ENCODE measurements around the gene OPHN1. TPM values are rescaled to one million over a fixed set of nuclear protein-coding genes. Genes with fewer than 3 reads are reported as not detected.

The OPHN1 gene
- polyA plus RNA-seq, 1 donor from 2014 or later = 7.6 TPM

DNA sequence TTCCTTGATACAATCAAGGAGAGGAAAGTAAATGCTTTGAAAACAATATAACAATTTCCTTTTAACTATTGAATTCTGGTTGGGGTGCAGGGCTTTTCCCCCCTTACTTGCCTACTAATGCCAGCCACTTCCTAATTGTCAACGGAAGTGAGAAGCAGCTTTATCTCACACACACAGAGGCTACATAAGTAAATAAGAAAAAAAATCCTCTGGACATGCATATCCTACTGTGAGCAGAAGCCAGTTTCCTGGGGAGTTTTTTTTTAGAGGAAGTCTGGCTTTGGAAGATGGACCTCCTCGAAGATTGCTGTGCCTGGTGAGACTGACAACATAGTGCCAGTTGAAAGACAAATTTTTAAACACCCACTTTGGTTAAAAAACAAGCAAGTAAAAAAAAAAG lies 180.6 kb downstream of the OPHN1 start:
- Histone ChIP-seq H2AFZ (ENCODE audit: low read depth, low read length) (no peak overlapping the region), H3K9ac (ENCODE audit: low read length) (no peak overlapping the region), H3K4me3 (ENCODE audit: low read length) (no peak overlapping the region), H3F3A (ENCODE audit: insufficient read depth, low read length, poor library complexity, severe bottlenecking) (no peaks in the 10 kb centered on the region), H3K9me2 (ENCODE audit: insufficient read depth, low read length) (no peaks in the 10 kb centered on the region), H3K27ac (ENCODE audit: low read length) (no peak overlapping the region), H3K36me3 (ENCODE audit: insufficient read depth, low read length) (no peaks in the 10 kb centered on the region), H3K9me3 (ENCODE audit: low read length) (no peaks in the 10 kb centered on the region), H3K79me2 (replicated peaks; ENCODE audit: insufficient read depth, low read length) (no peaks in the 10 kb centered on the region), H4K20me1 (ENCODE audit: insufficient read depth) (no peaks in the 10 kb centered on the region), H3K27me3 (ENCODE audit: insufficient read depth, low read depth, low read length) (no peaks in the 10 kb centered on the region), H3K4me2 (ENCODE audit: low read length) (no peak overlapping the region)
- no peak for TF ChIP-seq MXI1 (conservative IDR thresholded peaks at IDR 0.05; ENCODE audit: poor library complexity, severe bottlenecking)
- TF ChIP-seq EP300 (conservative IDR thresholded peaks at IDR 0.05; ENCODE audit: poor library complexity, severe bottlenecking) = no peak
- no peak for TF ChIP-seq TAF1 (IDR thresholded peaks at IDR 0.05; ENCODE audit: low read depth)
- TF ChIP-seq, protein P1, sequence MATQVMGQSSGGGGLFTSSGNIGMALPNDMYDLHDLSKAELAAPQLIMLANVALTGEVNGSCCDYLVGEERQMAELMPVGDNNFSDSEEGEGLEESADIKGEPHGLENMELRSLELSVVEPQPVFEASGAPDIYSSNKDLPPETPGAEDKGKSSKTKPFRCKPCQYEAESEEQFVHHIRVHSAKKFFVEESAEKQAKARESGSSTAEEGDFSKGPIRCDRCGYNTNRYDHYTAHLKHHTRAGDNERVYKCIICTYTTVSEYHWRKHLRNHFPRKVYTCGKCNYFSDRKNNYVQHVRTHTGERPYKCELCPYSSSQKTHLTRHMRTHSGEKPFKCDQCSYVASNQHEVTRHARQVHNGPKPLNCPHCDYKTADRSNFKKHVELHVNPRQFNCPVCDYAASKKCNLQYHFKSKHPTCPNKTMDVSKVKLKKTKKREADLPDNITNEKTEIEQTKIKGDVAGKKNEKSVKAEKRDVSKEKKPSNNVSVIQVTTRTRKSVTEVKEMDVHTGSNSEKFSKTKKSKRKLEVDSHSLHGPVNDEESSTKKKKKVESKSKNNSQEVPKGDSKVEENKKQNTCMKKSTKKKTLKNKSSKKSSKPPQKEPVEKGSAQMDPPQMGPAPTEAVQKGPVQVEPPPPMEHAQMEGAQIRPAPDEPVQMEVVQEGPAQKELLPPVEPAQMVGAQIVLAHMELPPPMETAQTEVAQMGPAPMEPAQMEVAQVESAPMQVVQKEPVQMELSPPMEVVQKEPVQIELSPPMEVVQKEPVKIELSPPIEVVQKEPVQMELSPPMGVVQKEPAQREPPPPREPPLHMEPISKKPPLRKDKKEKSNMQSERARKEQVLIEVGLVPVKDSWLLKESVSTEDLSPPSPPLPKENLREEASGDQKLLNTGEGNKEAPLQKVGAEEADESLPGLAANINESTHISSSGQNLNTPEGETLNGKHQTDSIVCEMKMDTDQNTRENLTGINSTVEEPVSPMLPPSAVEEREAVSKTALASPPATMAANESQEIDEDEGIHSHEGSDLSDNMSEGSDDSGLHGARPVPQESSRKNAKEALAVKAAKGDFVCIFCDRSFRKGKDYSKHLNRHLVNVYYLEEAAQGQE (IDR thresholded peaks at IDR 0.05; ENCODE audit: borderline replicate concordance) = no peak
- TF ChIP-seq EZH2 (IDR thresholded peaks at IDR 0.05; ENCODE audit: borderline replicate concordance, insufficient read depth, low read length, poor library complexity, severe bottlenecking) = no peak
- TF ChIP-seq, protein P2, sequence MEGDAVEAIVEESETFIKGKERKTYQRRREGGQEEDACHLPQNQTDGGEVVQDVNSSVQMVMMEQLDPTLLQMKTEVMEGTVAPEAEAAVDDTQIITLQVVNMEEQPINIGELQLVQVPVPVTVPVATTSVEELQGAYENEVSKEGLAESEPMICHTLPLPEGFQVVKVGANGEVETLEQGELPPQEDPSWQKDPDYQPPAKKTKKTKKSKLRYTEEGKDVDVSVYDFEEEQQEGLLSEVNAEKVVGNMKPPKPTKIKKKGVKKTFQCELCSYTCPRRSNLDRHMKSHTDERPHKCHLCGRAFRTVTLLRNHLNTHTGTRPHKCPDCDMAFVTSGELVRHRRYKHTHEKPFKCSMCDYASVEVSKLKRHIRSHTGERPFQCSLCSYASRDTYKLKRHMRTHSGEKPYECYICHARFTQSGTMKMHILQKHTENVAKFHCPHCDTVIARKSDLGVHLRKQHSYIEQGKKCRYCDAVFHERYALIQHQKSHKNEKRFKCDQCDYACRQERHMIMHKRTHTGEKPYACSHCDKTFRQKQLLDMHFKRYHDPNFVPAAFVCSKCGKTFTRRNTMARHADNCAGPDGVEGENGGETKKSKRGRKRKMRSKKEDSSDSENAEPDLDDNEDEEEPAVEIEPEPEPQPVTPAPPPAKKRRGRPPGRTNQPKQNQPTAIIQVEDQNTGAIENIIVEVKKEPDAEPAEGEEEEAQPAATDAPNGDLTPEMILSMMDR (IDR thresholded peaks at IDR 0.05; ENCODE audit: poor library complexity, severe bottlenecking) = no peak
- TF ChIP-seq RAD21 (conservative IDR thresholded peaks at IDR 0.05) = no peak
- TF ChIP-seq POLR2AphosphoS5 (IDR thresholded peaks at IDR 0.05) = no peak
- no peak for TF ChIP-seq SMC3 (conservative IDR thresholded peaks at IDR 0.05; ENCODE audit: poor library complexity)

DNA sequence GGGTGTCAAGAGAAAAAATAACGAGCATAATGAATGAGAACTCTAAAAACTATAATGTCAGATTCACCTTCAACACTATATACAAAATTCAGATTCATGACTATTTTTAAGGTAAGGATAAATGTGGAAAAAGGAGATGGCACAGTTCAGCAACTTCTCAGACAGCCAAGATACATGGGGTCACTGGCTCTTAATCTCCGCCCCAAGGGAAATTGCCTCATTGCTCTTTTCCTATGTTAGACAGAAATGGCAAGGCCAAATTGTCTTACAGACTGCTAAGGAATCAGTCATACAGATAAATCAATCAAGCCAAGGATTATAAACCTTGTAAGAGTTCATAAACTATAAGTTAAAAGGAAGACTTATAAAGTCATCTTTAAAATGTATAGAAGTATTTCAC lies 183.4 kb downstream of the OPHN1 start:
- no peak overlapping the region for H3K4me3 ChIP-seq (ENCODE audit: low read length)
- no peaks in the 10 kb centered on the region for H3K79me2 ChIP-seq (replicated peaks; ENCODE audit: insufficient read depth, low read length)
- H3K9me2 ChIP-seq (ENCODE audit: insufficient read depth, low read length) = no peaks in the 10 kb centered on the region
- no peaks in the 10 kb centered on the region for H3F3A ChIP-seq (ENCODE audit: insufficient read depth, low read length, poor library complexity, severe bottlenecking)
- no peak overlapping the region for H3K4me2 ChIP-seq (ENCODE audit: low read length)
- TF ChIP-seq POLR2AphosphoS5 (IDR thresholded peaks at IDR 0.05) (no peak), MXI1 (conservative IDR thresholded peaks at IDR 0.05; ENCODE audit: poor library complexity, severe bottlenecking) (no peak), EP300 (conservative IDR thresholded peaks at IDR 0.05; ENCODE audit: poor library complexity, severe bottlenecking) (no peak), RAD21 (conservative IDR thresholded peaks at IDR 0.05) (no peak), SMC3 (conservative IDR thresholded peaks at IDR 0.05; ENCODE audit: poor library complexity) (no peak), TAF1 (IDR thresholded peaks at IDR 0.05; ENCODE audit: low read depth) (no peak), EZH2 (IDR thresholded peaks at IDR 0.05; ENCODE audit: borderline replicate concordance, insufficient read depth, low read length, poor library complexity, severe bottlenecking) (no peak)
- TF ChIP-seq, protein P2 (IDR thresholded peaks at IDR 0.05; ENCODE audit: poor library complexity, severe bottlenecking) = no peak
- TF ChIP-seq, protein P1 (IDR thresholded peaks at IDR 0.05; ENCODE audit: borderline replicate concordance) = no peak
- H3K27ac ChIP-seq (ENCODE audit: low read length) = no peak overlapping the region
- no peak overlapping the region for H2AFZ ChIP-seq (ENCODE audit: low read depth, low read length)
- no peaks in the 10 kb centered on the region for H3K36me3 ChIP-seq (ENCODE audit: insufficient read depth, low read length)
- no peaks in the 10 kb centered on the region for H4K20me1 ChIP-seq (ENCODE audit: insufficient read depth)
- H3K9ac ChIP-seq (ENCODE audit: low read length) = no peak overlapping the region
- no peaks in the 10 kb centered on the region for H3K9me3 ChIP-seq (ENCODE audit: low read length)
- no peaks in the 10 kb centered on the region for H3K27me3 ChIP-seq (ENCODE audit: insufficient read depth, low read depth, low read length)
